Progenitor cell of endocrine pancreas (in vitro differentiated cells): ENCODE measurements around the gene SMIM21. TPM values are rescaled to one million over a fixed set of nuclear protein-coding genes. Genes with fewer than 3 reads are reported as not detected.

ENCODE experiments used
- DNase-seq: peaks from one replicate; pipeline ENCODE4 v3.0.0; 2021; ENCODE audit warnings: low spot score; ENCODE audit not compliant: unreplicated experiment
- H3K27ac Mint-ChIP-seq: 2 replicates; pipeline ENCODE4 v1.8.0; 2021; ENCODE audit warnings: mild to moderate bottlenecking, moderate library complexity, mixed read lengths
- H3K27me3 Mint-ChIP-seq: 2 replicates; pipeline ENCODE4 v1.8.0; 2021; ENCODE audit warnings: mixed read lengths
- H3K36me3 Mint-ChIP-seq: 2 replicates; pipeline ENCODE4 v1.8.0; 2022; ENCODE audit warnings: mixed read lengths; ENCODE audit not compliant: insufficient read depth
- H3K4me1 Mint-ChIP-seq: 2 replicates; pipeline ENCODE4 v1.8.0; 2021; ENCODE audit warnings: low read depth, mixed read lengths
- H3K4me3 Mint-ChIP-seq: 2 replicates; pipeline ENCODE4 v1.8.0; 2021; ENCODE audit warnings: low read depth, mild to moderate bottlenecking, moderate library complexity, mixed read lengths
- H3K9me3 Mint-ChIP-seq: 2 replicates; pipeline ENCODE4 v1.8.0; 2021; ENCODE audit warnings: low read depth, mixed read lengths
- total RNA-seq: library from RNA; stranded (reverse); gene quantifications from 2 replicates; pipeline ENCODE4 v1.2.1, GENCODE V29; 2021
- TF ChIP-seq, protein P1 (sequence below): fragments of 200-600 bp; sonication (generic); IDR thresholded peaks from one replicate; pipeline ENCODE4 v1.5.0; 2021; ENCODE audit warnings: antibody characterized with exemption, mild to moderate bottlenecking; ENCODE audit not compliant: unreplicated experiment

The SMIM21 gene
- total RNA-seq, 1 donor from 2014 or later = not detected

DNA sequence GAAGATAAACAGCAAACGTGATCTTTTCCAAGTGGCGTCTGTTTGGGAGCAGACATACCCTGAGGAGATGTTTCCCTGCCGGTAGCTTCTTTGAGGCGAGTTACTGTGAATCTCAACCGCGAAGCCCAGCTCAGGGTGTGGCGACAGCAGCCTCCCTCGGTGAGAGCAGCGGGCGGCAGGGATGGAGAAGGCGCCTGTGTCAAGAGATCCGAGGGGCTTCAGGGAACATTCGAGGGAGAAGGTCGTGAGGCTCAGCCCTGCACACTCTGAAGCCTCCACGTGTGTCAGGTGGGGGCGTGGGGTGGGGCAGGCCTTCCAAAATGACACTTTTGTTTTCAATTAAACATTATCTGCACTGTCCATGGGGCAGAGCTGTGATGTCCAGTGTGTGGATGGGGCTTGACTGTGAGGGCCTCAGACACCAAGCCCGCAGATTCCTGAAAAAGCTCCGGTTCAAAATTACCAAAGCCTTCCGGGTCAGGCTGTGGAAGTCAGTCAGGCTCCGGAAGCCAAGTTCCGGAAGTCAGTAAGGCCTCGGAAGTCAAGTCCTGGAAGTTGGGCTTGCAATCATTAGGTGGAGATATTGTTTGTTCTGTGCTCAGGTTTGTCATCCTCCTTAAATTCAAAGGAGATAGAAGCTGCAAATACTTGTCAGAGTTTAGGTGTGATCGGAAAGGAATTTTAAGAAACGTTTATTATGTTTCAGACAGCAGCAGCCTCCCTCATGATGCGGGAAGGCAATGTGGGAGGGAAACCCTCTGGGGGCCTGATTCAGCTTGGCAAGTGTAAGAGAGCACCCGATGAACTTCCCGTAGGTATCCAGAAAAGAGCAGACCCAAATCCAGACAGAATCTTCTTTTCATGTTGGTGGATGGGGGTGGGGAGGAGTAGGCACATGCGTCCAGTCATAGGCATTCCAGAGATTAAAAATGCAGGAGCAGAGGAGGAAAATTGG, 20.7 kb downstream of the SMIM21 start:
- Mint-ChIP-seq H3K4me3 (no peak overlapping the region), H3K36me3 (no peaks in the 10 kb centered on the region), H3K9me3 (no peaks in the 10 kb centered on the region), H3K27ac (no peak overlapping the region), H3K4me1 (peaks cover 2% of the 10 kb centered on the region), H3K27me3 (peaks cover 29% of the 10 kb centered on the region)
- DNase-seq = no peak
- TF ChIP-seq, protein P1, sequence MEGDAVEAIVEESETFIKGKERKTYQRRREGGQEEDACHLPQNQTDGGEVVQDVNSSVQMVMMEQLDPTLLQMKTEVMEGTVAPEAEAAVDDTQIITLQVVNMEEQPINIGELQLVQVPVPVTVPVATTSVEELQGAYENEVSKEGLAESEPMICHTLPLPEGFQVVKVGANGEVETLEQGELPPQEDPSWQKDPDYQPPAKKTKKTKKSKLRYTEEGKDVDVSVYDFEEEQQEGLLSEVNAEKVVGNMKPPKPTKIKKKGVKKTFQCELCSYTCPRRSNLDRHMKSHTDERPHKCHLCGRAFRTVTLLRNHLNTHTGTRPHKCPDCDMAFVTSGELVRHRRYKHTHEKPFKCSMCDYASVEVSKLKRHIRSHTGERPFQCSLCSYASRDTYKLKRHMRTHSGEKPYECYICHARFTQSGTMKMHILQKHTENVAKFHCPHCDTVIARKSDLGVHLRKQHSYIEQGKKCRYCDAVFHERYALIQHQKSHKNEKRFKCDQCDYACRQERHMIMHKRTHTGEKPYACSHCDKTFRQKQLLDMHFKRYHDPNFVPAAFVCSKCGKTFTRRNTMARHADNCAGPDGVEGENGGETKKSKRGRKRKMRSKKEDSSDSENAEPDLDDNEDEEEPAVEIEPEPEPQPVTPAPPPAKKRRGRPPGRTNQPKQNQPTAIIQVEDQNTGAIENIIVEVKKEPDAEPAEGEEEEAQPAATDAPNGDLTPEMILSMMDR = no peak

DNA sequence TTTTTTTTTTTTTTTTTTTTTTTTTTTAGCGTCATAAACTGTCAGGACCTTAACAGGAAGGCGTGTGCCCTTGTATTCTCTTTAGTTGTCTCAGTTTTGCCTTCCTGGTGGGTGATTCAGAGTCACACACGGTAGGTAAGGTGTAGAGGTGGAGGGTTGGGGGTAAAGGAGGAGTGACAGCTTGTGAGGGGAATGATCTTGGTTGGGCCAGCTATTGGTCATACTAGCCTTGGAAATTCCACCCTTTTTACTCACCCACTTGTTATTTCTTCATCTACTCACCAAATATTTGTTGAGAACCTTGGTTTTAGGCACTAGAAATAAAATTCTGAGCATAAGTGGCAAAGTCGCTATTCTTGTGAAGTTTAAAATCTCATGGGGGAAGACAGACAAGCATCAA, 22.2 kb downstream of the SMIM21 start:
- Mint-ChIP-seq H3K4me3 (no peak overlapping the region), H3K27ac (no peak overlapping the region), H3K36me3 (no peaks in the 10 kb centered on the region), H3K4me1 (peaks cover 2% of the 10 kb centered on the region), H3K9me3 (no peaks in the 10 kb centered on the region), H3K27me3 (peaks cover 32% of the 10 kb centered on the region)
- no peak for DNase-seq
- TF ChIP-seq, protein P1 = no peak

DNA sequence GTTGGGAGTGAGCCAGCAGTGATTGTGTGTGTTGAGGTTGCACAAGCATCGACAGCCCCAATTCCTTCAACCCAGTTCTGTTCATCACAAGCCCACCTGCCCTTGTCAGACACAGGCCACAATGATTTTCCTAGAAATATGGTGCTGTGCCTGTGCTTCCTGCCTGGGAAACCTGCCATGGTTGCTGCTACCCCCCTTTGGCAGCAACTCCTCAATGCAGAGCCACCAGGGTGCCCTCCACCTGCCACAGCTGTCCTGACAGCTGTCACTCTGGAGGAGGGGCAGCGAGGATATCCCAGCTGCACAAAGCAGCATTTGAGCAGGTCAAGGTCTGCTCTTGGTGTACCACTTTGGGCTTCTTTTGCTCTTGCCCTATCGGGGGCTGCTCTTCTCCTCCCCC, 27.1 kb downstream of the SMIM21 start:
- no peaks in the 10 kb centered on the region for H3K9me3 Mint-ChIP-seq
- peaks cover 22% of the 10 kb centered on the region for H3K27me3 Mint-ChIP-seq
- H3K4me1 Mint-ChIP-seq = no peaks in the 10 kb centered on the region
- H3K27ac Mint-ChIP-seq = no peak overlapping the region
- H3K4me3 Mint-ChIP-seq = no peak overlapping the region
- H3K36me3 Mint-ChIP-seq = no peaks in the 10 kb centered on the region
- no peak for DNase-seq
- TF ChIP-seq, protein P1 = no peak

DNA sequence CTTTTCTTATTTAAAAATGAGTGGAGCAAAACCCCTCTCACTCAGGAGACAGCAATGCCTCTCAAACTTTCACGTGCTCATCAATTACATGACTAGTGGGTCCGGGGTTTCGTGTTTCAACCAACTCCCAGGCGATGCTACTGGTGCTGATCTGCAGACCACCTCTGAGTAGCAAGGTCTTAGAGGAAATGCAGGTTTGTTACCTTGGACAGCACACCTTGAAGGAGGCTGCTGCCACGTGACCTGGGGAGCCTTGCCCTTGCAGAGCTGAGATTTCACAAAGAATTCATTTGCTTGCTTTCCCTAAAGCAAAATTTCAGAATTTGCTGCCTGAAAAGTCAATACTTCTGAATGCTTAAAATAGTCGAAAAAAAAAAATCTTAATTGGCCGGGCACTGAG, 32.4 kb downstream of the SMIM21 start:
- no peak for DNase-seq
- TF ChIP-seq, protein P1 = no peak
- H3K4me1 Mint-ChIP-seq = peaks cover 7% of the 10 kb centered on the region
- H3K4me3 Mint-ChIP-seq = no peak overlapping the region
- no peaks in the 10 kb centered on the region for H3K36me3 Mint-ChIP-seq
- no peaks in the 10 kb centered on the region for H3K9me3 Mint-ChIP-seq
- H3K27me3 Mint-ChIP-seq = peaks cover 10% of the 10 kb centered on the region
- no peak overlapping the region for H3K27ac Mint-ChIP-seq

DNA sequence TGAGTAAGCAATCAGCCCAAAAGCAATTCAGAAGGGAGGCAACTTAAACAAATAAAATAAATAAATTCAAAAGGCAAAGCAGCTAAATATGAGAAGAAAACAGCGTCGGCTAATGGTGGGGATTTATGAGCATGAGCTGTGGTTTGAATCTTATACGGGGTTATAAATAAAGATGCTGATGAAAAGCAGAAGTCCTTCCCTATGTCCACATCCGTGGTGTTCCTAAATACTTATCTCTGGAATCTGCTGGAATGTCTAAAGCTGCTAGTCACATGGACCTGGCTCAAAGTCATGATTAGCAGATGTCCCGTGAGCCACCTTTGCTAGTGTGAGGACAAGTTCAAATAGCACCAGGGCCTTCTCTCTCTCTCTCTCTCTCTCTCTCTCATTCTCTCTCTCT, 33.8 kb downstream of the SMIM21 start:
- no peak overlapping the region for H3K4me3 Mint-ChIP-seq
- no peak for DNase-seq
- TF ChIP-seq, protein P1 = no peak
- no peak overlapping the region for H3K27ac Mint-ChIP-seq
- H3K36me3 Mint-ChIP-seq = no peaks in the 10 kb centered on the region
- H3K9me3 Mint-ChIP-seq = no peaks in the 10 kb centered on the region
- H3K27me3 Mint-ChIP-seq = peaks cover 4% of the 10 kb centered on the region
- peaks cover 7% of the 10 kb centered on the region for H3K4me1 Mint-ChIP-seq
